Tibial artery (tissue), 4 donors: ENCODE results near the gene DCT.

Experiments
- DNase-seq, 2 donors: peaks; one replicate each; pipeline ENCODE4 v3.0.0-alpha.2; 2019
- H3K27ac ChIP-seq, 2 donors: fragments of 200-600 bp; sonication (generic) in 1 of 2; 1 replicate in 1 of 2; 2 replicates in 1 of 2; pipeline ENCODE4 v1.5.1; 2018 to 2019; ENCODE audit warnings: mild to moderate bottlenecking in 1 of 2
- H3K27me3 ChIP-seq, 2 donors: fragments of 200-600 bp; sonication (generic) in 1 of 2; one replicate each; pipeline versions ENCODE4 v1.5.1 to v1.6.0; 2016 to 2019
- H3K36me3 ChIP-seq, 3 donors: fragments of 200-600 bp; sonication (generic) in 2 of 3; one replicate each; pipeline ENCODE4 v1.5.1; 2016 to 2019; ENCODE audit warnings: mild to moderate bottlenecking in 2 of 3
- H3K4me1 ChIP-seq, 4 donors: fragments of 200-600 bp; sonication (generic) in 2 of 4; 1 replicate in 3 of 4; 2 replicates in 1 of 4; pipeline ENCODE4 v1.5.1; 2016 to 2019
- H3K4me3 ChIP-seq, 2 donors: fragments of 200-600 bp; sonication (generic) in 1 of 2; 1 replicate in 1 of 2; 2 replicates in 1 of 2; pipeline ENCODE4 v1.5.1; 2018 to 2019; ENCODE audit warnings: mild to moderate bottlenecking in 2 of 2
- H3K9me3 ChIP-seq, 3 donors: fragments of 200-600 bp; sonication (generic) in 1 of 3; one replicate each; pipeline ENCODE4 v1.5.1; 2016 to 2019
- intact Hi-C: fragments of 100-400 bp; cut with DNase I; formaldehyde crosslinking; loops from one replicate; pipeline ENCODE4 v1.15.0; 2023; ENCODE audit warnings: low total_unique reads
- TF ChIP-seq, protein P1 (sequence below), 2 experiments: fragments of 200-600 bp in 1 of 2; fragments of 450-650 bp in 1 of 2; IDR thresholded peaks; one replicate each; pipeline ENCODE4 v1.5.1; 2017 to 2019; ENCODE audit warnings: antibody characterized with exemption in 2 of 2, mild to moderate bottlenecking in 1 of 2, moderate library complexity in 1 of 2

The DCT gene

DNA sequence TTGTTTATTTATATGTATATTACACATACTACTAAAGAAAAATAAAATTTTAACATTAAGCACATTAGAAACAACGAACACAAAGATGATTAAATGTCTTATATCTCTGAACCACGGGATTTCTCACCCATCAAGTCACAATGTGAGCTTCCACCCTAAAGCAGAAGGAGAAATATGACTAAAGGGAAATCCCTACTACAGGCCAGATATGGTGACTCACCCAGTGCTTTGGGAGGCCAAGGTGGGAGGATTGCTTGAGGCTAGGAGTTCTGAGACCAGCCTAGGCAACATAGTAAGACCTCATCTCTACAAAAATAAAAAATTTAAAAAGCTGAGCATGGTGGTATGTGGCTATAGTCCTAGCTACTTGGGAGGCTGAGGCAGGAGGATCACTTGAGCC, 24.6 kb downstream of the DCT start:
- H3K36me3 ChIP-seq, result no peaks in the 10 kb centered on the region
- DNase-seq, result no peak
- H3K9me3 ChIP-seq, result no peaks in the 10 kb centered on the region
- H3K27me3 ChIP-seq, result no peaks in the 10 kb centered on the region
- H3K4me3 ChIP-seq, result no peak overlapping the region
- TF ChIP-seq, protein P1, sequence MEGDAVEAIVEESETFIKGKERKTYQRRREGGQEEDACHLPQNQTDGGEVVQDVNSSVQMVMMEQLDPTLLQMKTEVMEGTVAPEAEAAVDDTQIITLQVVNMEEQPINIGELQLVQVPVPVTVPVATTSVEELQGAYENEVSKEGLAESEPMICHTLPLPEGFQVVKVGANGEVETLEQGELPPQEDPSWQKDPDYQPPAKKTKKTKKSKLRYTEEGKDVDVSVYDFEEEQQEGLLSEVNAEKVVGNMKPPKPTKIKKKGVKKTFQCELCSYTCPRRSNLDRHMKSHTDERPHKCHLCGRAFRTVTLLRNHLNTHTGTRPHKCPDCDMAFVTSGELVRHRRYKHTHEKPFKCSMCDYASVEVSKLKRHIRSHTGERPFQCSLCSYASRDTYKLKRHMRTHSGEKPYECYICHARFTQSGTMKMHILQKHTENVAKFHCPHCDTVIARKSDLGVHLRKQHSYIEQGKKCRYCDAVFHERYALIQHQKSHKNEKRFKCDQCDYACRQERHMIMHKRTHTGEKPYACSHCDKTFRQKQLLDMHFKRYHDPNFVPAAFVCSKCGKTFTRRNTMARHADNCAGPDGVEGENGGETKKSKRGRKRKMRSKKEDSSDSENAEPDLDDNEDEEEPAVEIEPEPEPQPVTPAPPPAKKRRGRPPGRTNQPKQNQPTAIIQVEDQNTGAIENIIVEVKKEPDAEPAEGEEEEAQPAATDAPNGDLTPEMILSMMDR (IDR thresholded peaks at IDR 0.05), result no peak
- intact Hi-C loops, result no loop called here
- no peak overlapping the region for H3K27ac ChIP-seq
- H3K4me1 ChIP-seq, result no peaks in the 10 kb centered on the region

- DNase-seq, result no peak
- H3K4me3 ChIP-seq, result no peak overlapping the region
- TF ChIP-seq, protein P1 (IDR thresholded peaks at IDR 0.05), result no peak
Measured at GRCh38 chr13:94454334-94454733, 25.1 kb downstream of the DCT start.

DNA sequence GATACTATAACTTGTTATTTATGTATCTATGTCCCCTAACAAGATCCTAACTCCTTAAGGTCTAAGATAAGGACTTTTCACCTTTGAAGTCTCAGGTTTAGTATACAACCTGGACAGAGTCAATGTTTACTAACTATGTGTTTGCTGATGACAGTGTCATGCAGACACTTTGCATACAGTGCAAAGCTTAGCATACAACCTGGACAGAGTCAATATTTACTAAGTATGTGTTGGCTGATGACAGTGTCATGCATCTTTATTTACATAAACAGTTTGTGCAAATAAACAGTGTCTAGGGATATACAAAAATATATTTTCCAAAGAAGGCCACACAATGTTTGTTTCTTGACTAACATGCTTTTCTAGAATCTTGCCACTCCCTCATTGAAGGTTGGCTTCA, 34.7 kb downstream of the DCT start:
- no peaks in the 10 kb centered on the region for H3K27me3 ChIP-seq
- no peak for DNase-seq
- H3K4me1 ChIP-seq, result no peaks in the 10 kb centered on the region
- H3K36me3 ChIP-seq, result no peaks in the 10 kb centered on the region
- TF ChIP-seq, protein P1 (IDR thresholded peaks at IDR 0.05), result no peak
- intact Hi-C loops, result no loop called here
- no peaks in the 10 kb centered on the region for H3K9me3 ChIP-seq
- no peak overlapping the region for H3K4me3 ChIP-seq
- no peak overlapping the region for H3K27ac ChIP-seq

More at GRCh38 chr13:94454334-94454733, 25.1 kb downstream of the DCT start:
- intact Hi-C loops, result no loop called here
- H3K9me3 ChIP-seq, result no peaks in the 10 kb centered on the region
- no peak overlapping the region for H3K27ac ChIP-seq
- no peaks in the 10 kb centered on the region for H3K36me3 ChIP-seq
- no peaks in the 10 kb centered on the region for H3K27me3 ChIP-seq
- H3K4me1 ChIP-seq, result no peaks in the 10 kb centered on the region

- TF ChIP-seq, protein P1 (IDR thresholded peaks at IDR 0.05), result peak; percentile 50 to 60
- Histone ChIP-seq H3K4me3 (no peak overlapping the region), H3K36me3 (no peaks in the 10 kb centered on the region), H3K4me1 (no peaks in the 10 kb centered on the region), H3K27ac (no peak overlapping the region), H3K9me3 (no peaks in the 10 kb centered on the region), H3K27me3 (no peaks in the 10 kb centered on the region)
- no peak for DNase-seq
- intact Hi-C loops, result loop anchor here (5.0 kb wide), 1 partner anchor 182 kb away; no protein-coding TSS in a partner anchor
Measured at GRCh38 chr13:94435604-94436226, 43.8 kb downstream of the DCT start.

DNA sequence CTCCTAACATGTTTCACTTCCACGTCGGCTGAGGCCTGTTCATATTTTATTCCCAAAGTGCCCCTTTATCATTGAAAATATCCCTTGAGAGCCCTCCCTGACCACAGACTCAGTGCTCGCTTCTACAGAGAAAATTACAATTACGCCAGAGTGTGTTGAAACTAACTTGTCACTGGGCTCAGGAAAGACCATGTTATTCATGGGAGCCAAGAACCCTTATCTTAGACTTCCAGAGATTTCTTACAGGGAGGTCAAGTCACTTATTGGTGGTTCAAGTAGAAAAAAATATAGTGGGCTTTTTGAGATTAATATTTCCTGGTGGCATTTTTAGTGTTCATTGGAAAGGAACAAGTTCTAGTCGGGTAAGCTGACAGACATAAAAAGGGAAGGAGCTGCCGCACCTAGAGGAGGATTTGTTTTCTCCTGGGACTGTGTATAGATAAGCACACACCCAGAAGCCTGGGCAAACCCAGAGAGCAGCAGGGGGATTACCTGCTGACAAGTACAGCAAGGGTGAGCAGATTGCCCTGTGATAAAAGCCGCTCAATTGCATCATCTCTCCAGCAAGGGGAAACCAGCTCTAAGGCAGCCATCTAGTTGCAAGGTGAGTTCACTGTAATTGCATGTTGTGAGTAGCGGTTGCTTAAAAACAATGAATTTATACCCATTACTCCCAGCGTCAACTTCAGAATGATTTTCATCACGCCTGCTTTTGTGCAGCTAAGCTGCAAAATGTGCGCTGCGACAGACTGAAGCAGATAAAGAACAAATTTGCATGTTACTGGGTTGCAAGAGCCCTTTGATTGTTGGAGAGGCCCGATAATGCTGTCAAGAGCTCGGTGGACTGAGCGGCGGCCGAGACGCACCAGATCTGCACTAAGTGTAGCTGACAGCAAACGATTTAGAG, 46.2 kb downstream of the DCT start:
- no peak overlapping the region for H3K4me3 ChIP-seq
- intact Hi-C loops, result no loop called here
- no peaks in the 10 kb centered on the region for H3K27me3 ChIP-seq

More for the DNA sequence above, 46.2 kb downstream of the DCT start:
- TF ChIP-seq, protein P1 (IDR thresholded peaks at IDR 0.05), result no peak
- Histone ChIP-seq H3K4me1 (no peaks in the 10 kb centered on the region), H3K27ac (no peak overlapping the region), H3K9me3 (no peaks in the 10 kb centered on the region), H3K36me3 (no peaks in the 10 kb centered on the region)
- no peak for DNase-seq
